ENCODE measurements around the gene USB1.

USB1 gene

DNA sequence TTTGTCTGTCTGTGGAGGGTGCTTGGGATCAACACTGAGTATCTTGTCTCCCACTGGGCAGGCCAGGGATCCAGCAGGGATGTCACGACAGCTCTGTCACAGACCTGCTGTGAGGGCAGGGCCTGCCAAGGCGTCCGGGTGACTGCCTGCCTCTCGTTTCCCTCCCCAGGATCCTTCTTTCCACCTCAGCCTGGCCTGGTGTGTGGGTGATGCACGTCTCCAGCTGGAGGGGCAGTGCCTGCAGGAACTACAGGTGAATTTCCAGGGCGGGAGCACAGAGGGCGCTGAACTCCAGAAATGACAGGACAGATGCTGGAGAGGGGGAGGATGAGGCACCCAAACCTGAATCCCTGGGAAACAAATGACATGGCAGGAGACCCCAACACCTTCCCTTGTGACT lies 17.6 kb downstream of the USB1 start:
- H3K9me3 ChIP-seq (replicated peaks in 1 of 2; ENCODE audit: control insufficient read depth in 2 of 2, insufficient read depth in 1 of 2, low read depth in 1 of 2, low read length in 2 of 2): no peaks in the 10 kb centered on the region
- no peak overlapping the region for H4K8ac ChIP-seq (ENCODE audit: low read depth, low read length)
- H4K91ac ChIP-seq (ENCODE audit: low read depth, low read length, poor library complexity): no peak overlapping the region
- H3K4me2 ChIP-seq (ENCODE audit: insufficient read depth, low read length, poor library complexity, severe bottlenecking): no peak overlapping the region
- no peak overlapping the region for H2BK15ac ChIP-seq (ENCODE audit: low read length)
- H3K27me3 ChIP-seq (ENCODE audit: control insufficient read depth in 3 of 3, insufficient read depth in 3 of 3, low read depth in 1 of 3, low read length in 3 of 3): peaks cover 0 to 4% (median 3%) of the 10 kb centered on the region in 3 experiments
- H3K14ac ChIP-seq (ENCODE audit: low read length): peak overlapping the region; percentile 17
- H3K27ac ChIP-seq (replicated peaks; ENCODE audit: low read length): no peak overlapping the region
- no peak overlapping the region for H2BK120ac ChIP-seq (ENCODE audit: low read depth, low read length)
- peaks cover 6 to 20% of the 10 kb centered on the region in 2 donors for H3K36me3 ChIP-seq (replicated peaks in 1 of 2; ENCODE audit: control insufficient read depth in 2 of 2, insufficient read depth in 2 of 2, low read length in 2 of 2)
- no peak overlapping the region for H3K9ac ChIP-seq (ENCODE audit: low read depth, low read length, poor library complexity)
- no peak overlapping the region for H3K4ac ChIP-seq (ENCODE audit: low read length)
- WGBS, 2 donors (ENCODE audit: extremely low coverage in 2 of 2, insufficient read length in 2 of 2, insufficient replicate concordance in 1 of 2): no CpG with 5 or more reads among the region's 7 CpGs
- no peak overlapping the region for H3K18ac ChIP-seq (ENCODE audit: low read length)
- no peak overlapping the region for H2AK5ac ChIP-seq (ENCODE audit: low read depth, low read length)
- no peak for DNase-seq (ENCODE audit: low spot score)
- H3K4me1 ChIP-seq (ENCODE audit: control insufficient read depth in 2 of 2, insufficient read depth in 1 of 2, low read depth in 1 of 2, low read length in 2 of 2): no peaks in the 10 kb centered on the region
- no peak overlapping the region for H2BK5ac ChIP-seq (ENCODE audit: low read length)
- no peak overlapping the region for H2BK12ac ChIP-seq (ENCODE audit: low read length)
- H3K79me1 ChIP-seq (ENCODE audit: low read depth, low read length): no peaks in the 10 kb centered on the region
- no peak overlapping the region for H2AFZ ChIP-seq (ENCODE audit: low read length)
- no peak overlapping the region for H3K4me3 ChIP-seq (ENCODE audit: low read length in 2 of 2)
- no peak overlapping the region for H3K23ac ChIP-seq (ENCODE audit: low read depth, low read length, poor library complexity)

DNA sequence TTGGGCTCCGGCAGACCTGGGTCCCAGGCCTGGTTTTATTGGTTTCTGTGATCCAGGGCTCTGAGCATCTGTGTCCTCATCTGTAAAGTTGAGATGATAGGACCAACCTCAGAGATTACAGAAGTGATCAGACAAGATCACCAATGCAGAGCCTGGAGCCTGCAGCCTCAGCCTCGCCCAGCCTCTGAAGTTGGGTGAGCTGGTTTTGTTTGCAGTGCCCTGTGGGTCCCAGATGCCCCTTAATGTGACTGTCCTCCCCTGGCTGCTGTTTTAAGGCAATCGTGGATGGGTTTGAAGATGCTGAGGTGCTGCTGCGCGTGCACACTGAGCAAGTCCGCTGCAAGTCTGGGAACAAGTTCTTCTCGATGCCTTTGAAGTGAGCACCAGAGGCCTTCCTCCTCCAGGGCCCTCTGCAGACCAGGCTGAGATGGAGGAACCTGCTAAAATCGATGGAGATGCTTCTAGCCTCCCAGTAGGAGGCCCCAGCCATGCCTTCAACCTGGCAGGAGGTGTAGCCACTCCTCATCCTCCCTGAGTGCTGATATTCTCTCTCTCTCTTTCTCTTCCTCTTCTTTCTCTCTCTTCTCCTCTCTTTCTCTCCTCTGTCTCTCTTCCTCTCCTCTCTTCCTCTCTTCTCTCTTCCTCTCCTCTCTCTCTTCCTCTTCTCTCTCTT lies 18.8 kb downstream of the USB1 start:
- H3K4me1 ChIP-seq (ENCODE audit: control insufficient read depth in 2 of 2, insufficient read depth in 1 of 2, low read depth in 1 of 2, low read length in 2 of 2): peaks cover 2 to 5% of the 10 kb centered on the region in 2 donors
- H2BK15ac ChIP-seq (ENCODE audit: low read length): no peak overlapping the region
- no peak overlapping the region for H2BK12ac ChIP-seq (ENCODE audit: low read length)
- no peaks in the 10 kb centered on the region for H3K9me3 ChIP-seq (replicated peaks in 1 of 2; ENCODE audit: control insufficient read depth in 2 of 2, insufficient read depth in 1 of 2, low read depth in 1 of 2, low read length in 2 of 2)
- no peak overlapping the region for H2BK5ac ChIP-seq (ENCODE audit: low read length)
- no peak overlapping the region for H3K27ac ChIP-seq (replicated peaks; ENCODE audit: low read length)
- H3K79me1 ChIP-seq (ENCODE audit: low read depth, low read length): no peaks in the 10 kb centered on the region
- H4K91ac ChIP-seq (ENCODE audit: low read depth, low read length, poor library complexity): no peak overlapping the region
- no CpG with 5 or more reads among the region's 8 CpGs for WGBS, 2 donors (ENCODE audit: extremely low coverage in 2 of 2, insufficient read length in 2 of 2, insufficient replicate concordance in 1 of 2)
- H2AK5ac ChIP-seq (ENCODE audit: low read depth, low read length): no peak overlapping the region
- no peak overlapping the region for H3K4ac ChIP-seq (ENCODE audit: low read length)
- peak overlapping the region in 1 of 2 donors; percentile 48 for H3K4me3 ChIP-seq (ENCODE audit: low read length in 2 of 2)
- no peak overlapping the region for H4K8ac ChIP-seq (ENCODE audit: low read depth, low read length)
- no peak overlapping the region for H3K4me2 ChIP-seq (ENCODE audit: insufficient read depth, low read length, poor library complexity, severe bottlenecking)
- no peak overlapping the region for H3K18ac ChIP-seq (ENCODE audit: low read length)
- H3K9ac ChIP-seq (ENCODE audit: low read depth, low read length, poor library complexity): no peak overlapping the region
- H3K27me3 ChIP-seq (ENCODE audit: control insufficient read depth in 3 of 3, insufficient read depth in 3 of 3, low read depth in 1 of 3, low read length in 3 of 3): peaks cover 0 to 16% (median 14%) of the 10 kb centered on the region in 3 experiments
- DNase-seq (ENCODE audit: low spot score): no peak
- H3K14ac ChIP-seq (ENCODE audit: low read length): no peak overlapping the region
- H3K23ac ChIP-seq (ENCODE audit: low read depth, low read length, poor library complexity): no peak overlapping the region
- no peak overlapping the region for H2BK120ac ChIP-seq (ENCODE audit: low read depth, low read length)
- no peak overlapping the region for H2AFZ ChIP-seq (ENCODE audit: low read length)
- peaks cover 6 to 17% of the 10 kb centered on the region in 2 donors for H3K36me3 ChIP-seq (replicated peaks in 1 of 2; ENCODE audit: control insufficient read depth in 2 of 2, insufficient read depth in 2 of 2, low read length in 2 of 2)

DNA sequence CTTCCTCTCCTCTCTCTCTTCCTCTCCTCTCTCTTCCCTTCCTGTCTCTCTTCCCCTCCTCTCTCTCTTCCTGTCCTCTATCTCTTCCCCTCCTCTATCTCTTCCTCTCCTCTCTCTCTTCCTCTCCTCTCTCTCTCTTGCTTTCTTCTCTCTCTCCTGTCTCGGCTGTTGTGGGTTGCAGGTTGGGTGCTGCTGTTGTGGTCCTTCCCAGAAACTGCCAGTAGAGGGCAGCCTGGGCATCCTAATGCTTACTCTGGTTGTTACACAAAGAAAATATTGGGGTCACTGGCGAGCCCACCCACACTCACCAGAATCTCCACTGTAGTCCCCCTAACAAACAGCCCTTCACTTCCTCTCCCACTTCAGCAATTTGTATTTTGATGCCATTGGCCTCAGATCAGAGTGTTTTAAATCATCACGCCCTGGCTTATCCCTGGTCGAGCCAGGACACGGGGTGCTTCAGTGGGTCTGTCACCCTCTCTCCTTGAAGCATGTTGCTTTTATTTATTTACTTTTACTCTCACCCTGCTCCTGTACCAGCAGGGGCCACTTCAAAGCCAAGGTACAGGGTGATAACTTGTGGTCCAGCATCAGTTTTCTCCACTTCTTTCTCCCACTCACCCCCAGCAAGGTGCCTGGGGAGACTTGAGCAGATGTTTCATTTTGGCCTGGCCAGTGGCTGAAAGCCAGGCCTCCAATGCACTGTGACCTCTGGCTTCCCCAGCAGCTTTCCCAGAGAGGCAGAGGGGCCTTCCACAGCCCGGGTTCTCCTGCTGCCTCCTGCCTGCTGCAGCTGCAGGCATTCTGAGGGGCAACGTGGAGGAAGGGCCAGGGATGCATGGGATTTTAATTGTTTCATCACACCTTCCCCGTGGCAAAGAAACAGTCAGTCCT lies 19.7 kb downstream of the USB1 start:
- Histone ChIP-seq H3K79me1 (ENCODE audit: low read depth, low read length) (no peaks in the 10 kb centered on the region), H3K4me1 (ENCODE audit: control insufficient read depth in 2 of 2, insufficient read depth in 1 of 2, low read depth in 1 of 2, low read length in 2 of 2) (peaks cover 3 to 6% of the 10 kb centered on the region in 2 donors), H2BK12ac (ENCODE audit: low read length) (no peak overlapping the region), H3K9ac (ENCODE audit: low read depth, low read length, poor library complexity) (no peak overlapping the region), H3K9me3 (replicated peaks in 1 of 2; ENCODE audit: control insufficient read depth in 2 of 2, insufficient read depth in 1 of 2, low read depth in 1 of 2, low read length in 2 of 2) (no peaks in the 10 kb centered on the region), H3K14ac (ENCODE audit: low read length) (no peak overlapping the region), H3K4me3 (ENCODE audit: low read length in 2 of 2) (no peak overlapping the region), H2BK15ac (ENCODE audit: low read length) (no peak overlapping the region), H3K27me3 (ENCODE audit: control insufficient read depth in 3 of 3, insufficient read depth in 3 of 3, low read depth in 1 of 3, low read length in 3 of 3) (peaks cover 0 to 17% (median 16%) of the 10 kb centered on the region in 3 experiments), H3K23ac (ENCODE audit: low read depth, low read length, poor library complexity) (no peak overlapping the region), H2BK120ac (ENCODE audit: low read depth, low read length) (no peak overlapping the region), H3K18ac (ENCODE audit: low read length) (no peak overlapping the region), H3K27ac (replicated peaks; ENCODE audit: low read length) (no peak overlapping the region), H2BK5ac (ENCODE audit: low read length) (no peak overlapping the region), H3K36me3 (replicated peaks in 1 of 2; ENCODE audit: control insufficient read depth in 2 of 2, insufficient read depth in 2 of 2, low read length in 2 of 2) (peaks cover 6 to 13% of the 10 kb centered on the region in 2 donors), H4K91ac (ENCODE audit: low read depth, low read length, poor library complexity) (no peak overlapping the region), H2AK5ac (ENCODE audit: low read depth, low read length) (no peak overlapping the region), H4K8ac (ENCODE audit: low read depth, low read length) (no peak overlapping the region), H2AFZ (ENCODE audit: low read length) (no peak overlapping the region), H3K4me2 (ENCODE audit: insufficient read depth, low read length, poor library complexity, severe bottlenecking) (no peak overlapping the region), H3K4ac (ENCODE audit: low read length) (no peak overlapping the region)
- no CpG with 5 or more reads among the region's 8 CpGs for WGBS, 2 donors (ENCODE audit: extremely low coverage in 2 of 2, insufficient read length in 2 of 2, insufficient replicate concordance in 1 of 2)
- DNase-seq (ENCODE audit: low spot score): no peak

All from neuronal stem cell (in vitro differentiated cells).